HEK293 (cell line): ENCODE data around the gene UGCG.

Experiments
- BCL11A ChIP-seq: fragments of 450-650 bp; formaldehyde crosslinking; IDR thresholded peaks from 2 replicates; pipeline ENCODE4 v1.5.1; 2016; ENCODE audit warnings: low read depth, missing biosample characterization, missing genetic modification characterization
- CTCF ChIP-seq: fragments of 450-650 bp; formaldehyde crosslinking; IDR thresholded peaks from 2 replicates; pipeline ENCODE4 v1.5.1; 2016; ENCODE audit warnings: missing biosample characterization, missing genetic modification characterization
- GLI4 ChIP-seq: fragments of 450-650 bp; formaldehyde crosslinking; IDR thresholded peaks from 2 replicates; pipeline ENCODE4 v1.5.1; 2016; ENCODE audit warnings: missing biosample characterization, missing genetic modification characterization
- INSM2 ChIP-seq: fragments of 450-650 bp; formaldehyde crosslinking; IDR thresholded peaks from 2 replicates; pipeline ENCODE4 v1.5.1; 2016; ENCODE audit warnings: missing biosample characterization, missing genetic modification characterization
- KLF1 ChIP-seq: fragments of 450-650 bp; formaldehyde crosslinking; IDR thresholded peaks from 2 replicates; pipeline ENCODE4 v1.5.1; 2016; ENCODE audit warnings: missing biosample characterization, missing genetic modification characterization
- KLF9 ChIP-seq: fragments of 450-650 bp; formaldehyde crosslinking; IDR thresholded peaks from 2 replicates; pipeline ENCODE4 v1.5.1; 2016; ENCODE audit warnings: missing biosample characterization, missing genetic modification characterization, low read depth
- OSR2 ChIP-seq: fragments of 450-650 bp; formaldehyde crosslinking; IDR thresholded peaks from 2 replicates; pipeline ENCODE4 v1.5.1; 2016; ENCODE audit warnings: missing biosample characterization, missing genetic modification characterization
- PRDM1 ChIP-seq: fragments of 450-650 bp; formaldehyde crosslinking; IDR thresholded peaks from 2 replicates; pipeline ENCODE4; 2016; ENCODE audit warnings: missing biosample characterization, missing genetic modification characterization
- SP2 ChIP-seq: fragments of 450-650 bp; formaldehyde crosslinking; IDR thresholded peaks from 2 replicates; pipeline ENCODE4 v1.5.1; 2016; ENCODE audit warnings: missing biosample characterization, missing genetic modification characterization
- TCF7L2 ChIP-seq: IDR thresholded peaks from 2 replicates; pipeline ENCODE4 v1.6.1; 2011; ENCODE audit warnings: low read depth, mild to moderate bottlenecking, inconsistent platforms, low read length, moderate library complexity, borderline replicate concordance
- WT1 ChIP-seq: fragments of 450-650 bp; formaldehyde crosslinking; IDR thresholded peaks from 2 replicates; pipeline ENCODE4 v1.5.1; 2016; ENCODE audit warnings: missing biosample characterization, missing genetic modification characterization
- ZBTB1 ChIP-seq: fragments of 450-650 bp; formaldehyde crosslinking; IDR thresholded peaks from 2 replicates; pipeline ENCODE4 v1.5.1; 2016; ENCODE audit warnings: missing biosample characterization, missing genetic modification characterization
- ZNF121 ChIP-seq: fragments of 450-650 bp; formaldehyde crosslinking; IDR thresholded peaks from 2 replicates; pipeline ENCODE4 v1.5.1; 2016; ENCODE audit warnings: missing biosample characterization, missing genetic modification characterization
- ZNF16 ChIP-seq: fragments of 450-650 bp; formaldehyde crosslinking; IDR thresholded peaks from 2 replicates; pipeline ENCODE4 v1.5.1; 2016; ENCODE audit warnings: low read depth, missing biosample characterization, missing genetic modification characterization
- ZNF24 ChIP-seq: fragments of 450-650 bp; formaldehyde crosslinking; IDR thresholded peaks from 2 replicates; pipeline ENCODE4 v1.5.1; 2016; ENCODE audit warnings: missing biosample characterization, missing genetic modification characterization
- ZNF274 ChIP-seq, 2 experiments: fragments of 200-500 bp in 1 of 2; fragments of 450-650 bp in 1 of 2; sonication (Bioruptor generic) in 1 of 2; formaldehyde crosslinking in 1 of 2; IDR thresholded peaks; 2 replicates each; pipeline versions ENCODE4 v1.5.1 to v1.6.1; 2014 to 2016; ENCODE audit warnings: borderline replicate concordance in 1 of 2, inconsistent platforms in 1 of 2, low read length in 1 of 2, missing biosample characterization in 1 of 2, missing genetic modification characterization in 1 of 2
- ZNF324 ChIP-seq: fragments of 450-650 bp; formaldehyde crosslinking; IDR thresholded peaks from 2 replicates; pipeline ENCODE4 v1.5.1; 2016; ENCODE audit warnings: missing biosample characterization, missing genetic modification characterization
- ZNF354C ChIP-seq: fragments of 450-650 bp; formaldehyde crosslinking; IDR thresholded peaks from 2 replicates; pipeline ENCODE4 v1.5.1; 2016; ENCODE audit warnings: missing biosample characterization, missing genetic modification characterization, low read depth, borderline replicate concordance
- ZNF366 ChIP-seq: fragments of 450-650 bp; formaldehyde crosslinking; conservative IDR thresholded peaks from 2 replicates; pipeline ENCODE4 v1.5.1; 2016; ENCODE audit warnings: missing biosample characterization, missing genetic modification characterization
- ZNF514 ChIP-seq: fragments of 450-650 bp; formaldehyde crosslinking; IDR thresholded peaks from 2 replicates; pipeline ENCODE4 v1.5.1; 2016; ENCODE audit warnings: missing biosample characterization, missing genetic modification characterization
- ZNF518A ChIP-seq: fragments of 450-650 bp; formaldehyde crosslinking; conservative IDR thresholded peaks from 2 replicates; pipeline ENCODE4 v1.5.1; 2016; ENCODE audit warnings: low read depth, missing biosample characterization, missing genetic modification characterization
- ZNF530 ChIP-seq: fragments of 450-650 bp; formaldehyde crosslinking; IDR thresholded peaks from 2 replicates; pipeline ENCODE4 v1.5.1; 2016; ENCODE audit warnings: low read depth, missing biosample characterization, missing genetic modification characterization
- ZNF571 ChIP-seq: fragments of 450-650 bp; formaldehyde crosslinking; IDR thresholded peaks from 2 replicates; pipeline ENCODE4 v1.5.0; 2017; ENCODE audit warnings: missing biosample characterization, missing genetic modification characterization
- ZNF580 ChIP-seq: fragments of 450-650 bp; formaldehyde crosslinking; IDR thresholded peaks from 2 replicates; pipeline ENCODE4 v1.5.1; 2016; ENCODE audit warnings: missing biosample characterization, missing genetic modification characterization
- ZNF600 ChIP-seq: fragments of 450-650 bp; formaldehyde crosslinking; IDR thresholded peaks from 2 replicates; pipeline ENCODE4 v1.5.1; 2016; ENCODE audit warnings: missing biosample characterization, missing genetic modification characterization
- ZSCAN18 ChIP-seq: fragments of 450-650 bp; formaldehyde crosslinking; IDR thresholded peaks from 2 replicates; pipeline ENCODE4 v1.5.1; 2016; ENCODE audit warnings: missing biosample characterization, missing genetic modification characterization
- ZSCAN5A ChIP-seq: fragments of 450-650 bp; formaldehyde crosslinking; IDR thresholded peaks from 2 replicates; pipeline ENCODE4 v1.5.1; 2016; ENCODE audit warnings: missing biosample characterization, missing genetic modification characterization

Gene UGCG

GRCh38 chr9:111959468-111960359 lies 63.1 kb downstream of the UGCG start (continued):
- no peak for TF ChIP-seq ZNF530 (tag by site-specific recombination)
- no peak for TF ChIP-seq ZNF514 (tag by site-specific recombination)
- no peak for TF ChIP-seq BCL11A (tag by site-specific recombination)
- TF ChIP-seq TCF7L2: no peak
- peak; percentile 27; the same call in 1 of the 2 replicates for TF ChIP-seq ZNF600 (tag by site-specific recombination)
- TF ChIP-seq SP2 (tag by site-specific recombination): no peak
- peak; percentile 48; the same call in 1 of the 2 replicates for TF ChIP-seq INSM2
- no peak for TF ChIP-seq CTCF (tag by site-specific recombination)
- TF ChIP-seq PRDM1 (tag by site-specific recombination): no peak
- no peak for TF ChIP-seq ZNF518A (tag by site-specific recombination)
- TF ChIP-seq ZNF580 (tag by site-specific recombination): no peak
- no peak for TF ChIP-seq ZSCAN18 (tag by site-specific recombination)
- TF ChIP-seq ZNF366 (tag by site-specific recombination): no peak
- no peak for TF ChIP-seq WT1 (tag by site-specific recombination)
- TF ChIP-seq GLI4 (tag by site-specific recombination): no peak
- TF ChIP-seq ZNF16 (tag by site-specific recombination): no peak
- no peak for TF ChIP-seq ZNF274 (IDR thresholded peaks at IDR 0.05; ENCODE audit: low read length)
- no peak for TF ChIP-seq ZNF274 (tag by site-specific recombination; IDR thresholded peaks at IDR 0.05; ENCODE audit: borderline replicate concordance)
- TF ChIP-seq ZNF571 (tag by site-specific recombination): no peak
- TF ChIP-seq ZNF24 (tag by site-specific recombination): no peak
- TF ChIP-seq OSR2 (tag by site-specific recombination): peak; percentile 62
- TF ChIP-seq ZNF121: no peak
- TF ChIP-seq ZNF354C (tag by site-specific recombination): no peak
- no peak for TF ChIP-seq KLF9 (tag by site-specific recombination)
- TF ChIP-seq KLF1 (tag by site-specific recombination): no peak
- no peak for TF ChIP-seq ZNF324 (tag by site-specific recombination)
- no peak for TF ChIP-seq ZSCAN5A (tag by site-specific recombination)
- TF ChIP-seq ZBTB1 (tag by site-specific recombination): no peak
